Measurements from ENCODE around the gene PDCD5. TPM values are rescaled to one million over a fixed set of nuclear protein-coding genes. Genes with fewer than 3 reads are reported as not detected.

Gene PDCD5
- total RNA-seq, 4 donors from 2014 or later = 64.9 to 88.5 (median 79.3) TPM

- Histone ChIP-seq H3K27me3 (no peaks in the 10 kb centered on the region), H3K4me1 (no peaks in the 10 kb centered on the region), H3K4me3 (no peak overlapping the region), H3K36me3 (peaks cover 0 to 98% (median 23%) of the 10 kb centered on the region in 3 donors), H3K27ac (no peak overlapping the region), H3K9me3 (peaks cover 0 to 13% (median 0%) of the 10 kb centered on the region in 4 donors)
- TF ChIP-seq, protein P1, sequence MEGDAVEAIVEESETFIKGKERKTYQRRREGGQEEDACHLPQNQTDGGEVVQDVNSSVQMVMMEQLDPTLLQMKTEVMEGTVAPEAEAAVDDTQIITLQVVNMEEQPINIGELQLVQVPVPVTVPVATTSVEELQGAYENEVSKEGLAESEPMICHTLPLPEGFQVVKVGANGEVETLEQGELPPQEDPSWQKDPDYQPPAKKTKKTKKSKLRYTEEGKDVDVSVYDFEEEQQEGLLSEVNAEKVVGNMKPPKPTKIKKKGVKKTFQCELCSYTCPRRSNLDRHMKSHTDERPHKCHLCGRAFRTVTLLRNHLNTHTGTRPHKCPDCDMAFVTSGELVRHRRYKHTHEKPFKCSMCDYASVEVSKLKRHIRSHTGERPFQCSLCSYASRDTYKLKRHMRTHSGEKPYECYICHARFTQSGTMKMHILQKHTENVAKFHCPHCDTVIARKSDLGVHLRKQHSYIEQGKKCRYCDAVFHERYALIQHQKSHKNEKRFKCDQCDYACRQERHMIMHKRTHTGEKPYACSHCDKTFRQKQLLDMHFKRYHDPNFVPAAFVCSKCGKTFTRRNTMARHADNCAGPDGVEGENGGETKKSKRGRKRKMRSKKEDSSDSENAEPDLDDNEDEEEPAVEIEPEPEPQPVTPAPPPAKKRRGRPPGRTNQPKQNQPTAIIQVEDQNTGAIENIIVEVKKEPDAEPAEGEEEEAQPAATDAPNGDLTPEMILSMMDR (IDR thresholded peaks at IDR 0.05) = no peak
- no peak for TF ChIP-seq POLR2A (IDR thresholded peaks at IDR 0.05)
- TF ChIP-seq EP300 (IDR thresholded peaks at IDR 0.05) = no peak
- 86 to 97% methylated on average over 7 of the region's 7 CpGs for WGBS, 2 donors
- DNase-seq (ENCODE audit: low spot score in 2 of 2) = no peak
Observed at GRCh38 chr19:32614916-32615315, 33.9 kb downstream of the PDCD5 start.

DNA sequence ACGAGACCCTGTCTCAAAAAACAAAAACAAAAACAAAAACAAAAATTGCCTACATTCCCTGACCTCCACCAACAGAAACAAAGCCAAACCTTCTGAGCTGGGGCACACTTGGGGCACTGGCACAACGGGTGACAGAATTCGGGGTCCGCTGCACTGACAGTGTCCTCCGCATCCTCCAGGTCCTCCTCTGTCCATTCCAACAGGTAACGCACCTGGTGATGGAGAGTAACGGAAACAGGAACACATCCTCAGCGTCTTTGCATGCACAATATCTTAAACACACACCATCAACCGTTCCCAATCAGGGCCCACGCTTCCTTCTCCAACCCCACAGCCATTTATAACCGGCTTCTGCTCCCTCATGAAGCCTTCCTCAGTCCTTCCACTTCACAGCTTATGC, 34.6 kb downstream of the PDCD5 start:
- Histone ChIP-seq H3K9me3 (peaks cover 0 to 13% (median 0%) of the 10 kb centered on the region in 4 donors), H3K4me1 (no peaks in the 10 kb centered on the region), H3K36me3 (peaks cover 0 to 100% (median 23%) of the 10 kb centered on the region in 3 donors), H3K4me3 (no peak overlapping the region), H3K27ac (no peak overlapping the region), H3K27me3 (no peaks in the 10 kb centered on the region)
- no peak for DNase-seq (ENCODE audit: low spot score in 2 of 2)
- no peak for TF ChIP-seq POLR2A (IDR thresholded peaks at IDR 0.05)
- TF ChIP-seq EP300 (IDR thresholded peaks at IDR 0.05) = no peak
- TF ChIP-seq, protein P1 (IDR thresholded peaks at IDR 0.05) = no peak
- 88 to 89% methylated on average over 11 of the region's 11 CpGs for WGBS, 2 donors

GRCh38 chr19:32619051-32619685, 38.2 kb downstream of the PDCD5 start:
- Histone ChIP-seq H3K27me3 (no peaks in the 10 kb centered on the region), H3K4me3 (no peak overlapping the region), H3K9me3 (no peaks in the 10 kb centered on the region), H3K27ac (no peak overlapping the region), H3K4me1 (no peaks in the 10 kb centered on the region), H3K36me3 (peaks cover 0 to 99% (median 18%) of the 10 kb centered on the region in 3 donors)
- 95% methylated on average over 20 to 23 of the region's 23 CpGs for WGBS, 2 donors
- DNase-seq (ENCODE audit: low spot score in 2 of 2) = no peak
- TF ChIP-seq, protein P1 (IDR thresholded peaks at IDR 0.05) = no peak
- no peak for TF ChIP-seq EP300 (IDR thresholded peaks at IDR 0.05)
- no peak for TF ChIP-seq POLR2A (IDR thresholded peaks at IDR 0.05)

GRCh38 chr19:32622002-32622401, 41.0 kb downstream of the PDCD5 start:
- H3K4me1 ChIP-seq = no peaks in the 10 kb centered on the region
- no peaks in the 10 kb centered on the region for H3K27me3 ChIP-seq
- TF ChIP-seq, protein P1 (IDR thresholded peaks at IDR 0.05) = no peak
- TF ChIP-seq POLR2A (IDR thresholded peaks at IDR 0.05) (no peak), EP300 (IDR thresholded peaks at IDR 0.05) (no peak)
- no peak overlapping the region for H3K4me3 ChIP-seq
- no peak for DNase-seq (ENCODE audit: low spot score in 2 of 2)
- 69 to 70% methylated on average over 12 of the region's 12 CpGs for WGBS, 2 donors
- H3K27ac ChIP-seq = no peak overlapping the region
- peaks cover 0 to 99% (median 0%) of the 10 kb centered on the region in 3 donors for H3K36me3 ChIP-seq
- H3K9me3 ChIP-seq = no peaks in the 10 kb centered on the region

GRCh38 chr19:32624410-32624809, 43.4 kb downstream of the PDCD5 start:
- no peaks in the 10 kb centered on the region for H3K27me3 ChIP-seq
- no peak for DNase-seq (ENCODE audit: low spot score in 2 of 2)
- no peak overlapping the region for H3K27ac ChIP-seq
- no peaks in the 10 kb centered on the region for H3K9me3 ChIP-seq
- H3K36me3 ChIP-seq = peaks cover 0 to 99% (median 0%) of the 10 kb centered on the region in 3 donors
- H3K4me3 ChIP-seq = no peak overlapping the region
- WGBS, 2 donors = 87 to 89% methylated on average over 6 of the region's 6 CpGs
- no peaks in the 10 kb centered on the region for H3K4me1 ChIP-seq
- TF ChIP-seq EP300 (IDR thresholded peaks at IDR 0.05) (no peak), POLR2A (IDR thresholded peaks at IDR 0.05) (no peak)
- TF ChIP-seq, protein P1 (IDR thresholded peaks at IDR 0.05) = no peak

Measured in tibial nerve (tissue), 4 donors.